Measurements from ENCODE around the gene KRTAP10-11. TPM values are rescaled to one million over a fixed set of nuclear protein-coding genes. Genes with fewer than 3 reads are reported as not detected.

The KRTAP10-11 gene
- polyA plus RNA-seq, 1 of the 3 experiments (the other 2 are of a cell fraction) = not detected

DNA sequence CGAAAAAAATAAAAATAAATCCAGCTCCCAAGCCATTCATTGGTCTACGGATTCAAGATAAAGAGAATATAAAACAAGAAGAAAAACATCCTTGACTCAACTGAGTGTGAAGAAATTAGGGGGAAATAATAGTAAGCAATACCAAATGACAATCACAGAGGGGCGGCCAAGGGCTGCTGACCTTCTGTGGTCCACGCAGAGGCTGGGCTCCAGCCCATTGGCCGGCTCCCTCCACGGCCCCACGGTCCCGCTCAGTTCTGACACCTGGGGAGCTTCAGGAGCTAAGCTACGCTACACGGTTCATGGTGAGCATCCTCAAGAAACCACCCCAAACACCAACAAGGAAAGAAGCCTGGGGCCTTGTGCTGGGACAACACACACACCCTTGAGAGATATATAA, 50.4 kb downstream of the KRTAP10-11 start:
- H3K79me2 ChIP-seq (ENCODE audit: insufficient read depth) = no peaks in the 10 kb centered on the region
- DNase-seq = peak; percentile 21
- CTCF ChIA-PET = interaction anchor here (1.0 kb wide), 1 partner anchor 16 kb away, joined by 3 read pairs; no protein-coding TSS in a partner anchor

More for the DNA sequence above, 50.4 kb downstream of the KRTAP10-11 start:
- POLR2A ChIA-PET = interaction anchor here (0.6 kb wide), 1 partner anchor 813 kb away, joined by 4 read pairs; no protein-coding TSS in a partner anchor
- Histone ChIP-seq H3K4me3 (ENCODE audit: low read depth in 2 of 2, low read length in 1 of 2) (no peak overlapping the region), H3K27ac (ENCODE audit: low read depth in 2 of 2, low read length in 1 of 2) (no peak overlapping the region), H3K9me2 (no peaks in the 10 kb centered on the region), H3K9me3 (0 out of 2 replicates have a peak, but pooled peaks cover 18% of the 10 kb centered on the region), H3K27me3 (ENCODE audit: insufficient read depth) (peaks cover 56% of the 10 kb centered on the region), H3K4me2 (no peak overlapping the region), H3K9ac (no peak overlapping the region), H3K4me1 (ENCODE audit: control insufficient read depth in 1 of 2, insufficient read depth in 2 of 2, low read depth in 1 of 2, low read length in 1 of 2) (no peaks in the 10 kb centered on the region; a peak in 1 of 4 replicates), H3F3A (replicated peaks; ENCODE audit: insufficient read depth) (no peaks in the 10 kb centered on the region), H4K20me1 (ENCODE audit: insufficient read depth) (no peaks in the 10 kb centered on the region), H2AFZ (ENCODE audit: low read depth) (no peak overlapping the region), H3K36me3 (replicated peaks in 1 of 2; ENCODE audit: control insufficient read depth in 1 of 2, insufficient read depth in 2 of 2, low read length in 1 of 2) (no peaks in the 10 kb centered on the region)
- 28% methylated on average over 5 of the region's 10 CpGs for WGBS (ENCODE audit: low lambda C conversion rate)
- TF ChIP-seq RXRA (IDR thresholded peaks at IDR 0.05; ENCODE audit: borderline replicate concordance, low read depth) (no peak), RAD21 (IDR thresholded peaks at IDR 0.05; ENCODE audit: low read length) (no peak), MEF2A (IDR thresholded peaks at IDR 0.05; ENCODE audit: borderline replicate concordance, low read depth) (no peak), SIN3A (IDR thresholded peaks at IDR 0.05; ENCODE audit: borderline replicate concordance, low read depth, low read length) (no peak), IRF3 (IDR thresholded peaks at IDR 0.05; ENCODE audit: low read depth, low read length) (no peak), RFX5 (IDR thresholded peaks at IDR 0.05; ENCODE audit: low read length) (no peak), NFIC (IDR thresholded peaks at IDR 0.05; ENCODE audit: borderline replicate concordance) (no peak), ELF1 (IDR thresholded peaks at IDR 0.05) (no peak), PBX3 (IDR thresholded peaks at IDR 0.05) (no peak)
- TF ChIP-seq, protein P1, sequence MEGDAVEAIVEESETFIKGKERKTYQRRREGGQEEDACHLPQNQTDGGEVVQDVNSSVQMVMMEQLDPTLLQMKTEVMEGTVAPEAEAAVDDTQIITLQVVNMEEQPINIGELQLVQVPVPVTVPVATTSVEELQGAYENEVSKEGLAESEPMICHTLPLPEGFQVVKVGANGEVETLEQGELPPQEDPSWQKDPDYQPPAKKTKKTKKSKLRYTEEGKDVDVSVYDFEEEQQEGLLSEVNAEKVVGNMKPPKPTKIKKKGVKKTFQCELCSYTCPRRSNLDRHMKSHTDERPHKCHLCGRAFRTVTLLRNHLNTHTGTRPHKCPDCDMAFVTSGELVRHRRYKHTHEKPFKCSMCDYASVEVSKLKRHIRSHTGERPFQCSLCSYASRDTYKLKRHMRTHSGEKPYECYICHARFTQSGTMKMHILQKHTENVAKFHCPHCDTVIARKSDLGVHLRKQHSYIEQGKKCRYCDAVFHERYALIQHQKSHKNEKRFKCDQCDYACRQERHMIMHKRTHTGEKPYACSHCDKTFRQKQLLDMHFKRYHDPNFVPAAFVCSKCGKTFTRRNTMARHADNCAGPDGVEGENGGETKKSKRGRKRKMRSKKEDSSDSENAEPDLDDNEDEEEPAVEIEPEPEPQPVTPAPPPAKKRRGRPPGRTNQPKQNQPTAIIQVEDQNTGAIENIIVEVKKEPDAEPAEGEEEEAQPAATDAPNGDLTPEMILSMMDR (IDR thresholded peaks at IDR 0.05) = no peak
- TF ChIP-seq, protein P2, sequence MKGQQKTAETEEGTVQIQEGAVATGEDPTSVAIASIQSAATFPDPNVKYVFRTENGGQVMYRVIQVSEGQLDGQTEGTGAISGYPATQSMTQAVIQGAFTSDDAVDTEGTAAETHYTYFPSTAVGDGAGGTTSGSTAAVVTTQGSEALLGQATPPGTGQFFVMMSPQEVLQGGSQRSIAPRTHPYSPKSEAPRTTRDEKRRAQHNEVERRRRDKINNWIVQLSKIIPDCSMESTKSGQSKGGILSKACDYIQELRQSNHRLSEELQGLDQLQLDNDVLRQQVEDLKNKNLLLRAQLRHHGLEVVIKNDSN (IDR thresholded peaks at IDR 0.05; ENCODE audit: borderline replicate concordance, low read depth) = no peak

Small RNA genes within 50 kb of the gene (small RNA-seq; reads per million reads assigned to genes)
- gene KRTAP12-6P = 0 reads per million in 7 experiments

Other genes with a start within 250 kb of the KRTAP10-11 start
- gene LRRC3, start 190.9 kb upstream of the KRTAP10-11 start, polyA plus RNA-seq (2012; rRNA removed) = 1.9 and 2.3 TPM in 2 replicates
- gene KRTAP10-1, start 106.2 kb upstream of the KRTAP10-11 start, polyA plus RNA-seq (2012; rRNA removed) = not detected in 2 replicates
- not detected in 2 replicates for gene KRTAP10-2, start 94.9 kb upstream of the KRTAP10-11 start, polyA plus RNA-seq (2012; rRNA removed)
- not detected in 2 replicates for gene KRTAP10-3, start 87.6 kb upstream of the KRTAP10-11 start, polyA plus RNA-seq (2012; rRNA removed)
- gene KRTAP10-4, start 72.7 kb upstream of the KRTAP10-11 start, polyA plus RNA-seq (2012; rRNA removed) = not detected in 2 replicates
- not detected in 2 replicates for gene KRTAP10-5, start 65.8 kb upstream of the KRTAP10-11 start, polyA plus RNA-seq (2012; rRNA removed)
- not detected in 2 replicates for gene KRTAP10-6, start 53.9 kb upstream of the KRTAP10-11 start, polyA plus RNA-seq (2012; rRNA removed)
- gene KRTAP10-7, start 45.8 kb upstream of the KRTAP10-11 start, polyA plus RNA-seq (2012; rRNA removed) = not detected in 2 replicates
- not detected in 2 replicates for gene KRTAP10-8, start 34.3 kb upstream of the KRTAP10-11 start, polyA plus RNA-seq (2012; rRNA removed)
- gene KRTAP10-9, start 19.3 kb upstream of the KRTAP10-11 start, polyA plus RNA-seq (2012; rRNA removed) = not detected in 2 replicates
- not detected in 2 replicates for gene KRTAP10-10, start 9.1 kb upstream of the KRTAP10-11 start, polyA plus RNA-seq (2012; rRNA removed)
- gene KRTAP12-4, start 8.2 kb downstream of the KRTAP10-11 start, polyA plus RNA-seq (2012; rRNA removed) = not detected in 2 replicates
- gene KRTAP12-3, start 11.5 kb downstream of the KRTAP10-11 start, polyA plus RNA-seq (2012; rRNA removed) = not detected in 2 replicates
- not detected in 2 replicates for gene KRTAP12-2, start 20.5 kb downstream of the KRTAP10-11 start, polyA plus RNA-seq (2012; rRNA removed)
- not detected in 2 replicates for gene KRTAP12-1, start 35.7 kb downstream of the KRTAP10-11 start, polyA plus RNA-seq (2012; rRNA removed)
- gene KRTAP10-12, start 50.8 kb downstream of the KRTAP10-11 start, polyA plus RNA-seq (2012; rRNA removed) = not detected in 2 replicates
- 0.03 and 0.08 TPM in 2 replicates for gene TSPEAR, start 65.2 kb downstream of the KRTAP10-11 start, polyA plus RNA-seq (2012; rRNA removed)
- 129 and 149 TPM in 2 replicates for gene UBE2G2, start 155.4 kb downstream of the KRTAP10-11 start, polyA plus RNA-seq (2012; rRNA removed)
- gene SUMO3, start 171.6 kb downstream of the KRTAP10-11 start, polyA plus RNA-seq (2012; rRNA removed) = 89.0 and 125 TPM in 2 replicates
- 171 and 196 TPM in 2 replicates for gene PTTG1IP, start 227.3 kb downstream of the KRTAP10-11 start, polyA plus RNA-seq (2012; rRNA removed)

All from SK-N-SH (cell line).